H9 (cell line): ENCODE data around the gene TXNDC9. TPM values are rescaled to one million over a fixed set of nuclear protein-coding genes. Genes with fewer than 3 reads are reported as not detected.

Source experiments
- DNase-seq: peaks from one replicate; pipeline ENCODE4 v3.0.0-alpha.2; 2017
- H2AFZ ChIP-seq: one replicate; pipeline ENCODE4 v1.6.1; 2013; ENCODE audit warnings: mild to moderate bottlenecking, low read length, control low read depth, moderate library complexity
- H2AK5ac ChIP-seq: 2 replicates; pipeline ENCODE4 v1.6.1; 2013; ENCODE audit warnings: low read length, control low read depth, mixed read lengths; ENCODE audit not compliant: insufficient read length
- H2BK120ac ChIP-seq: one replicate; pipeline ENCODE4 v1.6.1; 2013; ENCODE audit warnings: low read depth, mild to moderate bottlenecking, low read length, control low read depth, inconsistent platforms; ENCODE audit not compliant: poor library complexity, severe bottlenecking
- H2BK12ac ChIP-seq: 2 replicates; pipeline ENCODE4 v1.6.1; 2013; ENCODE audit warnings: low read length, control low read depth, mixed read lengths, low read depth; ENCODE audit not compliant: insufficient read length
- H2BK15ac ChIP-seq: 2 replicates; pipeline ENCODE4 v1.6.1; 2013; ENCODE audit warnings: low read depth, low read length, control low read depth
- H2BK20ac ChIP-seq: one replicate; pipeline ENCODE4 v1.6.1; 2013; ENCODE audit warnings: low read depth, mild to moderate bottlenecking, low read length, control low read depth, inconsistent platforms; ENCODE audit not compliant: poor library complexity, severe bottlenecking
- H2BK5ac ChIP-seq: 2 replicates; pipeline ENCODE4 v1.6.1; 2013; ENCODE audit warnings: low read length, control low read depth, mixed read lengths; ENCODE audit not compliant: insufficient read length
- H3K14ac ChIP-seq: 2 replicates; pipeline ENCODE4 v1.6.1; 2013; ENCODE audit warnings: low read length, control low read depth; ENCODE audit not compliant: insufficient read depth
- H3K18ac ChIP-seq: 2 replicates; pipeline ENCODE4 v1.6.1; 2013; ENCODE audit warnings: low read depth, mild to moderate bottlenecking, mixed read lengths, low read length, control low read depth; ENCODE audit not compliant: insufficient read length
- H3K23ac ChIP-seq: 2 replicates; pipeline ENCODE4 v1.6.1; 2013; ENCODE audit warnings: low read length, control low read depth, mixed read lengths, low read depth; ENCODE audit not compliant: insufficient read length
- H3K23me2 ChIP-seq: 2 replicates; pipeline ENCODE4 v1.6.1; 2013; ENCODE audit warnings: low read depth, mild to moderate bottlenecking, mixed read lengths, low read length, control low read depth; ENCODE audit not compliant: insufficient read length, poor library complexity, severe bottlenecking
- H3K27ac ChIP-seq: 2 replicates; pipeline ENCODE4 v1.5.1; 2013; ENCODE audit warnings: low read length, control low read depth, mixed read lengths, low read depth; ENCODE audit not compliant: insufficient read length
- H3K27me3 ChIP-seq: 2 replicates; pipeline ENCODE4 v1.6.1; 2013; ENCODE audit warnings: low read length, control low read depth, inconsistent platforms; ENCODE audit not compliant: insufficient read depth
- H3K4ac ChIP-seq: 2 replicates; pipeline ENCODE4 v1.6.1; 2013; ENCODE audit warnings: low read depth, mild to moderate bottlenecking, control low read depth, inconsistent platforms, low read length, moderate library complexity
- H3K4me1 ChIP-seq: 2 replicates; pipeline ENCODE4 v1.6.1; 2013; ENCODE audit warnings: low read length, control low read depth, inconsistent platforms; ENCODE audit not compliant: insufficient read depth
- H3K4me2 ChIP-seq: 2 replicates; pipeline ENCODE4 v1.6.1; 2013; ENCODE audit warnings: low read length, control low read depth, mixed read lengths; ENCODE audit not compliant: insufficient read length, insufficient read depth
- H3K56ac ChIP-seq: 2 replicates; pipeline ENCODE4 v1.6.1; 2013; ENCODE audit warnings: low read depth, mild to moderate bottlenecking, mixed read lengths, low read length, control low read depth; ENCODE audit not compliant: insufficient read length
- H3K79me1 ChIP-seq: 2 replicates; pipeline ENCODE4 v1.6.1; 2013; ENCODE audit warnings: low read depth, mild to moderate bottlenecking, moderate library complexity, low read length, control low read depth, inconsistent platforms; ENCODE audit not compliant: insufficient read depth, poor library complexity, severe bottlenecking
- H3K79me2 ChIP-seq: 2 replicates; pipeline ENCODE4 v1.6.1; 2013; ENCODE audit warnings: low read length, control low read depth, inconsistent platforms; ENCODE audit not compliant: insufficient read depth
- H3K9ac ChIP-seq: 2 replicates; pipeline ENCODE4 v1.6.1; 2013; ENCODE audit warnings: low read length, control low read depth, mixed read lengths; ENCODE audit not compliant: insufficient read length; ENCODE audit errors: extremely low read depth
- H3K9me3 ChIP-seq: one replicate; pipeline ENCODE4 v1.6.1; 2013; ENCODE audit warnings: low read depth, low read length, inconsistent platforms; ENCODE audit not compliant: control insufficient read depth
- H3T11ph ChIP-seq: one replicate; pipeline ENCODE4 v1.6.1; 2013; ENCODE audit warnings: mild to moderate bottlenecking, low read length, control low read depth, inconsistent platforms
- H4K20me1 ChIP-seq: one replicate; pipeline ENCODE4 v1.6.1; 2013; ENCODE audit not compliant: control insufficient read depth, insufficient read length, insufficient read depth
- H4K5ac ChIP-seq: 2 replicates; pipeline ENCODE4 v1.6.1; 2013; ENCODE audit warnings: low read depth, mild to moderate bottlenecking, mixed read lengths, low read length, control low read depth; ENCODE audit not compliant: insufficient read length
- H4K8ac ChIP-seq: replicated peaks from 2 replicates; pipeline ENCODE4 v1.6.1; 2013; ENCODE audit warnings: low read length, control low read depth, mixed read lengths, low read depth; ENCODE audit not compliant: insufficient read length
- H4K91ac ChIP-seq: 2 replicates; pipeline ENCODE4 v1.6.1; 2013; ENCODE audit warnings: low read depth, mild to moderate bottlenecking, moderate library complexity, mixed read lengths, low read length, control low read depth; ENCODE audit not compliant: insufficient read length
- H3K27ac Mint-ChIP-seq, 3 experiments: 2 replicates in 2 of 3; 3 replicates in 1 of 3; pipeline ENCODE4 v1.8.0; 2020 to 2021; ENCODE audit warnings: mixed read lengths in 3 of 3, mild to moderate bottlenecking in 1 of 3, moderate library complexity in 1 of 3
- H3K27me3 Mint-ChIP-seq: 2 replicates; pipeline ENCODE4 v1.8.0; 2021; ENCODE audit warnings: low read depth, mild to moderate bottlenecking, moderate library complexity, mixed read lengths
- H3K36me3 Mint-ChIP-seq, 3 experiments: 2 replicates in 2 of 3; 3 replicates in 1 of 3; pipeline ENCODE4 v1.8.0; 2020 to 2021; ENCODE audit warnings: low read depth in 3 of 3, mixed read lengths in 3 of 3; ENCODE audit not compliant: insufficient read depth in 1 of 3
- H3K4me1 Mint-ChIP-seq, 2 experiments: 2 replicates each; pipeline ENCODE4 v1.8.0; 2020; ENCODE audit warnings: mixed read lengths in 2 of 2
- H3K4me3 Mint-ChIP-seq, 2 experiments: 2 replicates in 1 of 2; 3 replicates in 1 of 2; pipeline ENCODE4 v1.8.0; 2020 to 2021; ENCODE audit warnings: mild to moderate bottlenecking in 2 of 2, mixed read lengths in 2 of 2, moderate library complexity in 1 of 2
- H3K9me3 Mint-ChIP-seq, 2 experiments: 2 replicates in 1 of 2; 3 replicates in 1 of 2; pipeline ENCODE4 v1.8.0; 2020; ENCODE audit warnings: mild to moderate bottlenecking in 2 of 2, mixed read lengths in 2 of 2, moderate library complexity in 1 of 2
- CTCF ChIP-seq: fragments of 200-600 bp; sonication (generic); conservative IDR thresholded peaks from 3 replicates; pipeline ENCODE4 v1.8.0; 2021; ENCODE audit warnings: antibody characterized with exemption, mild to moderate bottlenecking
- WGBS: extraction: QIAGEN DNeasy Blood & Tissue Kit; methylation state at CpG from one replicate; pipeline ENCODE4 v1.1.7; 2013; ENCODE audit warnings: missing lambda C conversion rate, low lambda C conversion rate, mixed read lengths; ENCODE audit not compliant: insufficient read length; ENCODE audit errors: extremely low coverage; 5-methylcytosine and 5-hydroxymethylcytosine counted together
- total RNA-seq: library from RNA; stranded (reverse); gene quantifications from 2 replicates; pipeline ENCODE4 v1.2.1, GENCODE V29; 2021

The TXNDC9 gene
- total RNA-seq, 1 experiment from 2014 or later: 37.7 TPM

DNA sequence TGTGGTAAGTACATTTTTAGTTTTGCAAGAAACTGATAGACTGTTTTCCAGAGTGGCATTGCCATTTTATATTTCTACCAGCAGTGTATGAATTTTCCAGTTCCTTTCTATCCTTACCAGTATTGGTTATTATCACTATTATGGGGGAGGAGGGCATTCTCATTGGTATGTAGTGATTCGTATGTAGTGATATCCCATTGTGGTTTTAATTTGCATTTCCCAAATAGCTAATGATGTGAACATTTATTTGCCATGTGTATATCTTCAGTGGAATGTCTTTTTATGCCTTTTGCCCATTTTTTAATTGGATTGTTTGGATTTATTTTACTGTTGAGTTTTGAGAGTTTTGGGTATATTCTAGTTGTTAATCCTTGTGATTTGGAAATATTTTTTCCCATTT is 17.9 kb upstream of the TXNDC9 start:
- no peak overlapping the region for H2BK20ac ChIP-seq

More for the DNA sequence above, 17.9 kb upstream of the TXNDC9 start:
- H3K27me3 ChIP-seq: no peaks in the 10 kb centered on the region
- H3K23ac ChIP-seq: no peak overlapping the region
- no peak overlapping the region for H2AFZ ChIP-seq
- Mint-ChIP-seq H3K9me3 (no peaks in the 10 kb centered on the region), H3K36me3 (no peaks in the 10 kb centered on the region; a peak in 1 of 7 replicates), H3K4me3 (no peak overlapping the region), H3K27me3 (no peaks in the 10 kb centered on the region), H3K4me1 (peaks cover 7 to 8% of the 10 kb centered on the region in 2 experiments), H3K27ac (peak overlapping the region in 1 of 3 experiments; percentile 57; a peak in 1 of 7 replicates)
- H3K9ac ChIP-seq: no peak overlapping the region
- H3K4me2 ChIP-seq: no peak overlapping the region
- H3K79me2 ChIP-seq: peaks cover 30% of the 10 kb centered on the region; the same call in 1 of the 2 replicates
- no peaks in the 10 kb centered on the region for H3K4me1 ChIP-seq
- no peaks in the 10 kb centered on the region for H3K23me2 ChIP-seq
- H3K4ac ChIP-seq: no peak overlapping the region
- H2BK12ac ChIP-seq: no peak overlapping the region
- no peak overlapping the region for H4K91ac ChIP-seq
- H2BK5ac ChIP-seq: no peak overlapping the region
- no peaks in the 10 kb centered on the region for H3K9me3 ChIP-seq
- H4K8ac ChIP-seq: no peak overlapping the region
- no peak overlapping the region for H3K14ac ChIP-seq
- peaks cover 8% of the 10 kb centered on the region for H3K79me1 ChIP-seq
- no peak overlapping the region for H2BK120ac ChIP-seq
- no peak overlapping the region for H3K18ac ChIP-seq
- no peak overlapping the region for H2BK15ac ChIP-seq
- H2AK5ac ChIP-seq: no peak overlapping the region
- no peak overlapping the region for H3K27ac ChIP-seq
- DNase-seq: no peak
- no peak for TF ChIP-seq CTCF
- H3K56ac ChIP-seq: no peak overlapping the region
- H3T11ph ChIP-seq: no peak overlapping the region
- H4K5ac ChIP-seq: no peak overlapping the region
- no CpG with 5 or more reads among the region's 1 CpG for WGBS
- no peaks in the 10 kb centered on the region for H4K20me1 ChIP-seq
